Inferior parietal cortex (tissue), 1 donor: ENCODE data around the gene TFPT.

ENCODE experiments used
- DNase-seq: peaks from one replicate; pipeline ENCODE4 v3.0.0-alpha.2; 2016; ENCODE audit errors: extremely low spot score

The TFPT gene

DNA sequence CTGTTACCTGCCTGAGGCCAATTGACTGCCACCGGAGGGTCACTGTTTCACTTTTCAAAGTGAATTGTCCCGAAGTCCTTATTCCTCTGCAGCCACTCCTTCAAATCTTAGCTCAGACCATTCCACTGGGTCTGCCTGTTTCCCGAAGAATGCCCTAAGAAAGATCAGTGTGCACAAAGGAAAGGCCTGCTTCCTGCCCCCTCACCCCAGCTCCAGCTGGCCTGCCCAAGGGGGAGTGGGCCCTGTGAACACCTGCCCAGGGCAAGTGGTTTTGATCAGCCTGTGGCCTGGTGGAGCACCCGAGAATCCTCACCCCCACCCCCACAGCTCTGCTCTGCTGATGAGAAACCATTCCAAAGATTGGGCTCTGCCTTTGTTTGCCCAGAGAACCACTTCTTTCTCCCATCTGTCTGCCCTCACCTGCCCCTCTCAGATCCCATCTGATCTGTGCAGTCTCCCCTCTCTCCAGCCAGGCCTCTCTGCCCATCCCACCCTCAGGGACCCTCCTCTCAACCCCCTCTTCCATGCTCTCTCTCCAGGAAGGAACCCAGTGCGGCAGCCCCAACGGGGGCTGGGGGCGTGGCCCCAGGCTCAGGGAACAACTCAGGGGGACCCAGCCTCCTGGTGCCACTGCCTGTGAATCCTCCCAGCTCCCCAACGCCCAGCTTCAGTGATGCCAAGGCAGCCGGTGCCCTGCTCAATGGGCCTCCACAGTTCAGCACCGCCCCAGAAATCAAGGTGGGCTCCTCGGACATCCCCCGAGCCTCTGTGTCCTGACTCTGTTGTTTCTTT, 33.8 kb upstream of the TFPT start:
- DNase-seq: no peak

DNA sequence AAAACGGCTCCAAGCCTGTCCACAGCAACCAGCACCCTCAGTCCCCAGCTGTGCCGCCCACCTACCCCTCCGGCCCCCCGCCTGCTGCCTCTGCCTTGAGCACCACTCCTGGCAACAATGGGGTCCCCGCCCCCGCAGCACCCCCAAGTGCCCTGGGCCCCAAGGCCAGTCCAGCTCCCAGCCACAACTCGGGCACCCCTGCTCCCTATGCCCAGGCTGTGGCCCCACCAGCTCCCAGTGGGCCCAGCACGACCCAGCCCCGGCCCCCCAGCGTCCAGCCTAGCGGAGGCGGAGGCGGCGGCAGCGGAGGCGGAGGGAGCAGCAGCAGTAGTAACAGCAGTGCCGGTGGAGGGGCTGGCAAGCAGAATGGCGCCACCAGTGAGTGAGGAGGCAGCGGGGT, 32.7 kb upstream of the TFPT start:
- DNase-seq: no peak

DNA sequence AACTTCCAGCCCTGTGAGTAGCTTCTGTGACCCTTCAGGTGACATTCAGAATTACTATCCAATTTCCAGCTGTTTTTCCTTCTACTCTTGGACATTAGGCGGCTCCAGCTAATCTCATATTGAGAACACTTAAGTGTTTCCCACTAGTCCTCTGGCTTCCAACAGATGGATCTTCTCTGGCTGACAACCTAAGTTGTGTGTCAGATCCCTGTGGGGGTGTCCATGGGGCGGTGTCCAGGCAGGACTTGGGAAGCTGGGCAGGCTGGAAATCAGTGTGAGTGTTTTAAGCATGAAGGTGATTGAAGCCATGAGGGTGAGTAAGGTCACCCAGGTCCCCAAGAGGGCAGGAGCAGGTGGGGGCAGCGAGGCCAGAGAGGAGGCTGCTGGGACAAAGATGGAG, 32.2 kb upstream of the TFPT start:
- DNase-seq: no peak

DNA sequence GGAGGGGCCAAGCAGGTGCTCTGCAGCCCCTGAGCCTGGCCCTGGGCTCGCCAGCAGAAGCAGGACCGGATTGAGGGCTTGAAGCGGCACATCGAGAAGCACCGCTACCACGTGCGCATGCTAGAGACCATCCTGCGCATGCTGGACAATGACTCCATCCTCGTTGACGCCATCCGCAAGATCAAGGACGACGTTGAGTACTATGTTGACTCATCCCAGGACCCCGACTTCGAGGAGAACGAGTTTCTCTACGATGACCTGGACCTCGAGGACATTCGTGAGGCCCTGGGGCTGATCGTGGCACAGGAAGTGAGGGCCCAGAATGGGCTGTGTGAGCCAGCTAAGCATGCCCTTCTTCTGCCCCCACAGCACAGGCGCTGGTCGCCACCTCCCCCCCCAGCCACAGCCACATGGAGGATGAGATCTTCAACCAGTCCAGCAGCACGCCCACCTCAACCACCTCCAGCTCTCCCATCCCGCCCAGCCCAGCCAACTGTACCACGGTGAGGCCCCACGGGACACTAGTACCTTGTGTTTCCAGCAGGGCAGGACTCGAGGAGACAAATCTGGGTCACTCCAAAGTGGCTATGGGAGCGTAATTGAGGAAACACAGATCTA, 30.2 kb upstream of the TFPT start:
- DNase-seq: no peak

DNA sequence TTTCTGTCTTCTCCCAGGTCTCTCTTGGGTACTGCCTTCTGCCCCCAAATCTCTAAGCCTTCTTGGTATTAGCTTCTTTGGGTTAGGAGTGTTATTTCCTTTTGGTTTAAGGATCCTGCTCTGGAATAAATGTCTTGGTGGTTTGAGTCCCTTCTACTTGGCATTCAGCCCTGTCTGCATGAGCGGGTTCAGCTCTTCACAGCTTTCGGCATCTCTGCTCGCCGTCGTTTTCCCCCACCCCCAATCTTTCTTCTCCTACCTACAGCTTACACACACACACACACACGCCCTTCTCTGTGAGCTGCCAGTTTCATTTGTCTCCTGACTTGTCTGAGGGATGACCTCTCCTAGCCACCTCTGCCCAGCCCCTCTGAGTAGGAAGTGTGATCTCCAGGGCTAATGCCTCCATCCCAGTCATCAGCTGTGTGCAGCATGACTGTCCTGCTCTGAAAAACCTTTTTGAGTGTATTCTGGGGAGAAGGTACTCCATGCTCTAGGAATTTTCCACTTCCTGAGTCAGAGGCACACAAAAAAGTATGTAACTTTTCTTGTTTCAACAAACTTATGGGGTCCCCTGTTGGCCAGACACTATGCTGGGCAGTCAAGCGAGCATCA, 26.8 kb upstream of the TFPT start:
- no peak for DNase-seq

DNA sequence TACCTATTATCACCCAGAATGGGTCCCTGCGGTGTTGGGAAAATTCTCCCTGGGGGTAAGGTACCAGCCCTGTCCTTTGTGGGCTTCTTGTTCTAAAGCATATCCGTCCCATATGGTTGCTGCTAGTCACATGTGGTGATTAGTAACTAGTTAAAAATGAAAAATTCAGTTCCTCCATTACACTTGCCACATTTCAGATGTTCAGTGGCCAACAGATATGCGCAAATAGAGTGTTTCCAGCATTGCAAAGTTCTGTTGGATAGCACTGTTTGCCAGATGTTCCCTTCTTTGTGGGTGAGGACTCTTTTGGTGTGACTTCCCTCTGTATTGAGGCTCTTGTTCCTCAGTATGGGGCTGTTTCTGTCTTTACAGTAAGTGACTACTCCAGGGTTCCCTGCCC, 25.9 kb upstream of the TFPT start:
- no peak for DNase-seq

DNA sequence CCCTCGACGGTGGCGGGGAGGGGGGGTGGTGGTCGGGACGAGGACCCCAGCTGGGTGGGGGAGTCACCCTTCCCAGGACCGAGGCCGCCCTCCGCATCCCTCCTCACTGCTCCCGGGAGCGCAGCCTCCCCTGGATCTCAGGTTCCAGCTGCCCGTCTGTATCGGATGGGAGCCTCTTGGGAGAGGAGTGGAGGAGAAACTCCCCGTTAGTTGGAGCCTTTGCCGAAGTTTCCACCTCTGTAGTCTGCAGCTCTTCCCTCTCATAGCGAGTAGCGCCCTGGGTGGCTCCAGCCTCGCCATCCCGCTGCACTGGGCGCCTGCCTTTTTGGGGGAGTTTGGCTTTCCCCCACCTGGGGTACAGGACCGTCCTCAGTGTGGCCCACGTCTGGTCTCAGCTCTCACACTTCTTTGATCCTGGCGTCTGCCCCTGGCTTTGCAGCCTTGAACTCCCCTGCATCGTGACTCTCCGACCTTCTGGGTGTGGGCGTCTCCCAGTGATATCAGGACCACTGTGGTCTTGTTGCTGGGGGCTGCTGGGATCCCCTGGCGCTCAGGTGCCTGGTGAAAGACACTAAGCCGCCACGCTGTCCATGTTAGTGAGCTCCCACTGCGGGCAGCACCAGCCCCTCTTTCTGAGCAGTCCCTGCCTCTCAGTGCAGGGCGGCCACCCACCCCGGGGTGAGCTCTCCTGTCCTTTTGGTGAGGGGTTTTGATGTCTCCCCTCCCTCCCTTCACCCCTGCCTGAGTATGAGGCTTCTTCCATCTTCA, 23.2 kb upstream of the TFPT start:
- DNase-seq: no peak

DNA sequence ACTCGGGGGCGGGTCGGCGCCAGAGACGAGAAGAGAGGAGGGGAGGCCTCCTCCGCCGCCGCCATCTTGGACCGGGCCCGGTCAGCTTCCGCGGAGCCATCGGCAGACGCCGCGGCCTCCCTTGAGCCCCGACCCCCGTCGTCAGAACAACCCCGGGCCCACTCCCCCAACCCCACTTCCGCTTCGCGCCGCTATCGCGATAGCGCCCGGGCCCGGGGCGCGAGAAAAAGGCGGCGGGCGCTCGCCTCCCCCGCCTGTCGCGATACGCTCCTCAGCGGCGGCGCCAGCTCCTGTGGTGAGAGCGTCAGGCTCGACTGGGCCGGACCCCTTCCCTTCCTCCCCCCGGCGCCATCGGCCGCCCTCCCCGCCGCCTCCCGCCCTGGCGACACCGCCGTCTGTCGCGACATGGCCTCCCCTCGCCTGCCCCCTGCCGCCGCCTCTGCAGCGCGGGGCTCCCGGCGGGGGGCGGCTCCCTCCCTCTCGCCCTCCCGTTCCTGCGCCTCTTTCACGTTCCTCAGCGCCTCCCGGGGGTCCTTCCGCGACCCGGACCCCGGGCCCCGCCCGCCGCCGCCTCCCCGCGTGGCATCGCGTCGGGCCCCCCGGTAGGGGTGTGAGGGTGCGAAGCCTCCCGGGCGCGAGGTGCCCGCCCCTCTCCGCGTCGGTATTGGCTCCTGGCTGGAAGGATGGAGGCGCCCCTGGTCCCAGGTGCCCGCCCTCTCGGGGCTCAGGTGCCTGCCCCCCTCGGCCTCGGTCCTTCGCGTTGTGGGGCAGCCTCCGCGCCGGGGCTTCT, 22.4 kb upstream of the TFPT start, which contains the start of gene CNOT3:
Gene CNOT3 (plus strand): TSS at position 64 of the 790 bp plus-strand sequence. CDS start 5,217 bp downstream, outside the sequence.
- no peak for DNase-seq

DNA sequence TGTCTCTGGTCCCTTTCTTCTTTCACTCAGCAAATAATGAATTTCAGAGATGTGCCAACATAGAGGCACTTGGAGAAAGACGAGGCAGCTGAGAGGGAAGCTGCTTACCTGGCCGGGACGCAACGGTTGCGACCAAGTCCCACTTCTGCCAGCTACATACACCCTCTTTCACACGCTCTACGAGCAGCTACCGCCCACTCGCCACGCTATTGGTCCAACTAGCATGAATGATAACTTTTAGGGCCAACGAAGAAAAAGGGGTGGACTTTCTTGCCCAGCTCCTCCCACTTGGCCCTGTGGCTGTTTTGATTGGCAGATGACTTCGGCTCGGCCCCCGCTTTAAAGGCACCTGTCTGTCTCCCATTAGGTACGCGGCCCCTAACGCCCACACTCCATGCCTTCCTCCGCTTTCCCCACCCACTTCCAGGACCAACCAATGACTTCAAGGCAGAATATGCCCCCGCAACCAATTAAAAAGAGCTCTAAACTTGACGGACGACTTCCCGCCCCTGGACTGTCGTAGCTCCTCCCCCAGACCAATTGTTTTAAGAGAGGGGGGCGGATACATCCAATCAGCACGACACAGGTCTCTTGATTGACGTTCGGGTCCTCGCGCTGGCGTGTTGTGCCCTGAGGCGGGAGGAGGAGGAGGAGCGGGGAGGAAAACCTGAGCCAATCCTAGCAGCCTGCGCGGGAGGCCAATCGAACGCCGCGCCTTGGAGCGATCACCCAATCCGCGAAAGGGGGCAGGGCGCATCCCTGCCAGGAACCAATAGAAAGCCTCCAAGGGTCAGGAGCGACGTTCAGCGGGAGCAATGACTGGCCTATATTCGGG, 21.6 kb upstream of the TFPT start:
- peak; percentile 99 for DNase-seq

DNA sequence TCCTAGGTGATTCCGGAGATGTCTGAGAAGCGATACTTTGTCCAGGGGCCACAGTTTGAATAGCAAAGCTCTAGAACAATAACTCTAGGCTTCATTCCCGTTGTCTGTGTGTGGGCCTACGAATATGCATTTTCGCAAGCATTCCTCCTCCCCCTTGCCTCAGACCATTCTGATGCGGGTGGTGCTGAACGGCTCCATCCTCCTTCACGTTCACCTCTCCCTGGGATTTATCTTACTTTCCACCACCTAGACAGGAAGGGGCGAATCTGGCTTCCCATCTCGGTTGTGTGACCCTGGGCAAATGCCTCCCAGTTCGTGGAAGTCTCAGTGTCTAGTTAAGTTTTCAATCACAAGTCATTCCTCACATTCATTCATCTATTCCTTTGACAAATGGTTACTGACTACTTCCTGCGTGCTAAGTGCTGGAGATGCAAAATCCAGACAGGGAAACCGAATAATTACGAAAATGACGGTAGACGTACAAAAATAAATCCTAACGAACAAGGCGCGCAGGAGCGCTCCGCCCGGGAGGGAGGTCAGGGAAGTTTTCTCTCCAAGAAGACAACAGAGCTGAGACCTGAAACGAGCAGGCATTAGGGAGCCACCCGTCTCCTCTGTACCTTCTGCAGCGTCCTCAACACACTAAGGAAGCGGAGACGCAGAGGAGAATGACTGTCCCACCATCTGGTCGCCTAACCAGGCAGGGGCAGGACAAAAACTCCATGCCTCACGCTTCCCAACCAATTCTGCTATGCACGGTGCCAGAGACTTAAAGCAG, 20.8 kb upstream of the TFPT start:
- DNase-seq: no peak

DNA sequence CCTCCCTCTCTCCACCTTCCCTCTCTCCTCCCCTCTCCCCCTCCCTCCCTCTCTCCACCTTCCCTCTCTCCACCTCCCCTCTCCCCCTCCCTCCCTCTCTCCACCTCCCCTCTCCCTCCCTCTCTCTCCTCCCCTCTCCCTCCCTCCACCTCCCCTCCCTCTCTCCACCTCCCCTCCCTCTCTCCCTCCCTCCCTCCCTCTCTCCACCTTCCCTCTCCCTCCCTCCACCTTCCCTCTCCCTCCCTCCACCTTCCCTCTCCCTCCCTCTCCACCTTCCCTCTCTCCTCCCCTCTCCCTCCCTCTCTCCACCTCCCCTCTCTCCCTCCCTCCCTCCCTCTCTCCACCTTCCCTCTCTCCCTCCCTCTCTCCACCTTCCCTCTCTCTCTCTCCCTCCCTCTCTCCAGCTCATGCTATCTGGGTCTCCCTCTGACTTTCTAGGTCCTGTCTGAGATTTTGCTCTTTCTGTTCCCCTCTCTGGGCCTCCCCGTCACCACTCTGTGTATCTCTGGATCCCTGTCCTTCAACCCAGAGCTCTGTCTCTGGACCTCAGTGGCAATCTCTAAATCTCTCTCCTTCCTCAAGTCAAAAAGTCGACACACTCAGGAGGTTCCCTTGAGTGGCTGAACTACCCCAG, 18.6 kb upstream of the TFPT start:
- no peak for DNase-seq

DNA sequence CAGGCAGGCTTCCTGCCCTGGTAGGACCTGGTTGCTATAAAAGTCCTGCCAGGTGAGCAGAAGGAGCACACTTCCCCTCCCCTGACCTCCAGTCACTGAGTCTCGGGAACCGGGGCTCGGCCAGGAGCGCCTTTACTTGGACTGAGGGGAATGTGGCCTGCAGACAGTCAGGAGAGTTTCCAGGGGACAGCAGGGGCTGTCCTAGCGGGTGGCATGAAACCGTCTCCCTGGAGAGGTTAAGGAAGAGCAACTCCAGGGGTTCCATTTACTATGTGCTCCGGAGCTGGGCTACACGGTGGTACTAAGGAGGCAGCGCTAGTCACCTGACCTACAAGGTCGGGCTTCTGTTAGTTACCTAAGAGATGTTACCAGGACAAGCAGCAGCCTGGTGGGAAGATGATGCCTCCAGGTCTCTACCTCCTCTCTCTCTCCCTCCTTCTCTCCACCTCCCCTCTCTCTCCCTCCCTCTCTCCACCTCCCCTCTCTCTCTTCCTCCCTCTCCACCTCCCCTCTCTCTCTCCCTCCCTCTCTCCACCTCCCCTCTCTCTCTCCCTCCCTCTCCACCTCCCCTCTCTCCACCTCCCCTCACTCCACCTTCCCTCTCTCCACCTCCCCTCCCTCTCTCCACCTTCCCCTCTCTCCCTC, 18.0 kb upstream of the TFPT start:
- no peak for DNase-seq

DNA sequence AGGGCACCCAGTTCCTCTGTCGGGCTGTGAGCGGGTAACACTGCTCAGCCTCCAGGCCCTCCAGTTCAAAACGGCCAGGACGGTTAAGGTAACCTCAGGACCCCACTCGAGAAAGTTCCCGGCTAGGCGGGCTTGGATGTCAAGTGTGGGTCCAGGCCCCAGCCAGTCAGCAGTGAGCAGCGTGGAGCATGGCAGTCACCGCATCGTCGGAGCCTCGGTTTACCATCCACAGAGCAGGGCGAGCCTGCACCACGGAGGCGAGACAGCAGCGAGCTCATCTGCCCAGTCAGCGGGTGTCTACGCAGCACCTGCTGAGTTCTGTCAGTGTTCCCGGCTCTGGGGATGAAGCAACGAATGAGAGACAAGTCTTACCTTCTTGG, 14.2 kb upstream of the TFPT start:
- DNase-seq: no peak

DNA sequence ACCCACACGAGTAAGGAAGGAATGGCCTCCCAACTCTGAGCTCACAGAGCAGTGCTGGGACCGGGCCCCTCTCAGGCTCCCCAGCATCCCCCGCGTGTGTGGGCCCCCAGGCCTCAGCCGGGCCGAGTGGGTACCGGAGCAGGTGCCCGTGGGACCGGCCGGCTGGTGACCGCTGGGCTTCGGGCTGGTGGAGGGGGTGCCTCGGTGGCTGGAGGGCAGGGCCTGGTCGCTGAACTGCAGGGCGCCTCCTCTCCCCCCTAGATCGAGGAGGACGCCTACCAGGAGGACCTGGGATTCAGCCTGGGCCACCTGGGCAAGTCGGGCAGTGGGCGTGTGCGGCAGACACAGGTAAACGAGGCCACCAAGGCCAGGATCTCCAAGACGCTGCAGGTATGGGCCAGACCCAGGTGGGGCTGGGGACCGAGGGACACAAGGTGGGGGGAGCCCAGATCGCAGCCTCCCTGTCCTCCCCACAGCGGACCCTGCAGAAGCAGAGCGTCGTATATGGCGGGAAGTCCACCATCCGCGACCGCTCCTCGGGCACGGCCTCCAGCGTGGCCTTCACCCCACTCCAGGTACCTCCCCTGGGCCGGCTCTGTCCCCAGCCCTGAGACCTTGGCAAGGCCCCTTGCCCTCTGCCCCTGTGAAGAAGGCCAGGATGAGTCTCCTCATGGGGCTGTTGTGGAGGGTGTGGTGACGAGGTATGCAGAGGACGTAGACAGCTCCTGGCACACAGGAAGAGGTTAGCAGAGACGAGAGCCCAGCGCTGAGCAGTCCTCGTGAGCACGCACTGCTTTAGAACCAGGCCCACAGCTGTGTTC, 13.5 kb upstream of the TFPT start:
- no peak for DNase-seq

DNA sequence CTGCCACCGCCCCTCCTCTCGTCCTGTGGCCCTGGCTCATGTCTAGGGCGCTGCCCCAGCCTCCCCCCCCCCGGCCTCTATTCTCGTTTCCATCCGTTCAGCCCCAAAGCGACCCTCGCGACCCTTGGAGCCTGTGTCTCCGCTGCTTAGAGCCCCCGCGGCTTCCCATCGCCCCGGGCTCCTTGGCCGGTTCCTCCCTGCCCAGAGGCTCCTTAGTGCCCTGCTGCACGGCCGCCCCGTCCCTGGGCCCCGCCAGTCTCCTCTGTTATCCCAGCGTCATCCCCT, 12.9 kb upstream of the TFPT start:
- DNase-seq: no peak

DNA sequence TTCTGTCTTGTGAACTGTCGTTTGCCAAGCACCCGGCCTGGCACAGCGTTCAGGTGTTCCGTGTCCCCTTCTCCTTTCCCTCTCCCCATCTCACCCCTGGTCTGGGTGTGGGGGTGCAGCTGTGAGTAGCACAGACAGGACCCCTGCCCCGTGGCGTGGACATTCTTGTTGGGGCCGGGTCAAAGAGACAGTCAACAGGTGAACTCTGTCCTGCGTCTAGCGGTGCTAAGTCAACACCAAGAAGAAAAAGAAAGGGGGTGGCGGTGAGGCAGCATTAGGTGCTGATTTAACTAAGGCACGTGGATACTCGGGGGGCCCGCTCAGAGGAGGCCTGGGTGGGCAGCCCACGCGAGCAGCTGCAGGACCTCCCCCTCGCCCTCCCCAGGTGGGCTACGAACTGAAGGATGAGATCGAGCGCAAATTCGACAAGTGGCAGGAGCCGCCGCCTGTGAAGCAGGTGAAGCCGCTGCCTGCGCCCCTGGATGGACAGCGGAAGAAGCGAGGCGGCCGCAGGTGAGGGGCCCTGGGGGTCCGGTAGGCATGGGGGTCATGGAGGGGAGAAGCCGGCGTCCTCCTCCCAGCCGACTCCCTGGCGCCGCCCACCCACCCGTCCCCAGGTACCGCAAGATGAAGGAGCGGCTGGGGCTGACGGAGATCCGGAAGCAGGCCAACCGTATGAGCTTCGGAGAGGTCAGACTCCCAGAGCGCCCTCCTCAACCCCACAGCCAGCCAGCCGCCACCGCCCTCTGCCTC, 12.4 kb upstream of the TFPT start:
- no peak for DNase-seq

DNA sequence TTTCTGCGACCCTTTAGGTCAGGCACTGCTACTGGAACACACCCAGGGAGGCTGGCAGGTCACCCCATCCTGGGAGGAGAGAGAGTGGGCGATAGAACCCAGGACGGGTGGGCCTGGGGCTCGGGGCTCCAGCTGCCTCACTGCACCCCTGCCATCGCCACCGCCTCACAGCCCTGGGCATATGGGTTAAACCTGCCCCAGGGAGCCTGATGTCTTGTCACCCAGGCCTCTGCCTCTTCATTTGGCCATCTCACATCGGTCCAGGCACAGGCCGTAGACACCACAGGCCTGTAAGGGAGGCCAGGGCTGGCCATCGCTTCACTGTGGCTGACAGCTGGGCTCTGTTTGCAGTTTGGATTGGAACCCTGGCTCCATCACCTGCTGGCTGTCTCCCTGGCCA, 10.3 kb upstream of the TFPT start:
- no peak for DNase-seq

DNA sequence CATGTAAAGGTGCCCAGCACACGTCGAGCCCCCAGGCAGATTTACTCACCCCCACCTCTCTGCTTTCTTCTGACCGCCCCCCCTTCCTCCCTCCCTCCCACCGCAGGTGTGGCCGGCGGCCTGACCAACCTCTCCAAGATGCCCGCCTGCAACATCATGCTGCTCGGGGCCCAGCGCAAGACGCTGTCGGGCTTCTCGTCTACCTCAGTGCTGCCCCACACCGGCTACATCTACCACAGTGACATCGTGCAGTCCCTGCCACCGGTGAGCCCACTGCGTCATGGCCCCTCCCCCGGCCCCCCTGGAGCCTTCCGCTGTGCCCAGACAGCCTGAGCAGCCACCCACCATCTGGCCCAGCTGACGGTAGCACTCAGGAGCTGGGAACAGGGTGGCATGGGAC, 8.9 kb upstream of the TFPT start:
- DNase-seq: no peak
